Measurements from ENCODE around the gene CAD.

Gene CAD

GRCh38 chr2:27211943-27212625 is 5.1 kb upstream of the CAD start, which contains the start of the genes ATRAID and SLC5A6:
ATRAID (plus strand) TSS chr2:27212041; CDS start chr2:27212369, 328 bp downstream.
SLC5A6 (minus strand) TSS chr2:27212268; CDS start chr2:27207650, 4,618 bp downstream.
- Histone ChIP-seq H3K27me3 (no peaks in the 10 kb centered on the region), H3K4me1 (peaks cover 4% of the 10 kb centered on the region; the same call in 1 of the 2 replicates), H3K36me3 (peaks cover 42% of the 10 kb centered on the region), H3K9me3 (no peaks in the 10 kb centered on the region), H3K4me3 (ENCODE audit: low read depth, low read length) (peak within 1 kb of the TSS; percentile 77)
- DNase-seq, result peak; percentile 95
- TF ChIP-seq, protein P1, sequence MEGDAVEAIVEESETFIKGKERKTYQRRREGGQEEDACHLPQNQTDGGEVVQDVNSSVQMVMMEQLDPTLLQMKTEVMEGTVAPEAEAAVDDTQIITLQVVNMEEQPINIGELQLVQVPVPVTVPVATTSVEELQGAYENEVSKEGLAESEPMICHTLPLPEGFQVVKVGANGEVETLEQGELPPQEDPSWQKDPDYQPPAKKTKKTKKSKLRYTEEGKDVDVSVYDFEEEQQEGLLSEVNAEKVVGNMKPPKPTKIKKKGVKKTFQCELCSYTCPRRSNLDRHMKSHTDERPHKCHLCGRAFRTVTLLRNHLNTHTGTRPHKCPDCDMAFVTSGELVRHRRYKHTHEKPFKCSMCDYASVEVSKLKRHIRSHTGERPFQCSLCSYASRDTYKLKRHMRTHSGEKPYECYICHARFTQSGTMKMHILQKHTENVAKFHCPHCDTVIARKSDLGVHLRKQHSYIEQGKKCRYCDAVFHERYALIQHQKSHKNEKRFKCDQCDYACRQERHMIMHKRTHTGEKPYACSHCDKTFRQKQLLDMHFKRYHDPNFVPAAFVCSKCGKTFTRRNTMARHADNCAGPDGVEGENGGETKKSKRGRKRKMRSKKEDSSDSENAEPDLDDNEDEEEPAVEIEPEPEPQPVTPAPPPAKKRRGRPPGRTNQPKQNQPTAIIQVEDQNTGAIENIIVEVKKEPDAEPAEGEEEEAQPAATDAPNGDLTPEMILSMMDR (IDR thresholded peaks at IDR 0.05; ENCODE audit: low read depth, low read length), result no peak

- H3K9me3 ChIP-seq, result no peaks in the 10 kb centered on the region
- no peak for DNase-seq
- H3K27me3 ChIP-seq, result no peaks in the 10 kb centered on the region
- peaks cover 5% of the 10 kb centered on the region; the same call in 1 of the 2 replicates for H3K4me1 ChIP-seq
- H3K36me3 ChIP-seq, result peaks cover 38% of the 10 kb centered on the region
- TF ChIP-seq, protein P1 (IDR thresholded peaks at IDR 0.05; ENCODE audit: low read depth, low read length), result no peak
- peak overlapping the region; percentile 77 for H3K4me3 ChIP-seq (ENCODE audit: low read depth, low read length)
These were observed 4.3 kb upstream of the CAD start for GRCh38 chr2:27212626-27213471.

GRCh38 chr2:27214941-27215340 is 2.2 kb upstream of the CAD start:
- H3K4me3 ChIP-seq (ENCODE audit: low read depth, low read length), result no peak overlapping the region
- peaks cover 10% of the 10 kb centered on the region for H3K4me1 ChIP-seq
- H3K27me3 ChIP-seq, result no peaks in the 10 kb centered on the region
- DNase-seq, result no peak
- no peaks in the 10 kb centered on the region for H3K9me3 ChIP-seq
- H3K36me3 ChIP-seq, result peaks cover 35% of the 10 kb centered on the region
- TF ChIP-seq, protein P1 (IDR thresholded peaks at IDR 0.05; ENCODE audit: low read depth, low read length), result no peak

DNA sequence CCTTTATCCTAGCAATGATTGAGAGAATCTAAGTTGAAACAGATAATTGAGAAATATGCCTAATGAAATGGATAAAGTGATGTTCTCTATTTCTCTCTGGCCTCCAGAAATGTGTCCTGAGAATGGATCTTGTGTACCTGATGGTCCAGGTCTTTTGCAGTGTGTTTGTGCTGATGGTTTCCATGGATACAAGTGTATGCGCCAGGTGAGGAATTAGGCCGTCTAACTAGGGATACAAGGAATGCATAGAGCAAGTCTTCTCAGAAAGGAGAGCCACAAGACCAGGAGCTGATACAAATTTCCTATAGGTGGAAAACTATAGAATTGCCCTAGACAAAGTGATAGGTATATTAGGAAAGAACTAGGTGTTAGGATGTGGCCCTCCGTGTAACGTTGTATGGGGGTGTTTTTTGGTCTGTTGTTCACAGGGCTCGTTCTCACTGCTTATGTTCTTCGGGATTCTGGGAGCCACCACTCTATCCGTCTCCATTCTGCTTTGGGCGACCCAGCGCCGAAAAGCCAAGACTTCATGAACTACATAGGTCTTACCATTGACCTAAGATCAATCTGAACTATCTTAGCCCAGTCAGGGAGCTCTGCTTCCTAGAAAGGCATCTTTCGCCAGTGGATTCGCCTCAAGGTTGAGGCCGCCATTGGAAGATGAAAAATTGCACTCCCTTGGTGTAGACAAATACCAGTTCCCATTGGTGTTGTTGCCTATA is 592 bp upstream of the CAD start:
- H3K9me3 ChIP-seq, result no peaks in the 10 kb centered on the region
- peaks cover 9% of the 10 kb centered on the region for H3K4me1 ChIP-seq
- TF ChIP-seq, protein P1 (IDR thresholded peaks at IDR 0.05; ENCODE audit: low read depth, low read length), result no peak
- no peaks in the 10 kb centered on the region for H3K27me3 ChIP-seq
- DNase-seq, result no peak
- H3K4me3 ChIP-seq (ENCODE audit: low read depth, low read length), result peak overlapping the region; percentile 73
- H3K36me3 ChIP-seq, result peaks cover 49% of the 10 kb centered on the region

DNA sequence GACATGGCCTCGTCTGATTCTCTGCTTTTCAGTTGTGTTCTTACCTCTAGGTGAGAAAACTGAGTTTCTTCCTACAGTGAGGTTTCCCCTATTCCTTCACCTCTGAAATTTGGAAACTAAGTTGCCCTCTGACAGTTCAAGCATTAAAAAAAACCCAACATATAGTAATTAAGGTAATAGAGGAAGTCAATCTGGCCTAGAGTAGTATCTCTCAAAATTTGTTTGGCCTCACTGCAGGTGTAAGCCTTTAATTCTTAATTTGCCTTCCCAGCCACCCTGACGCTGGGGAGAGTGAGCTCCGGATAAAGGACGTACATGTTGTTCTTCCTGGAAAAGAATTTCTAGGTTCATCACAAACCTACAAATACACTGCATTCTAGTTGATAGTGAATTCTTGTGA is 1.4 kb downstream of the CAD start:
- Histone ChIP-seq H3K9me3 (no peaks in the 10 kb centered on the region), H3K27me3 (no peaks in the 10 kb centered on the region), H3K4me3 (ENCODE audit: low read depth, low read length) (peak overlapping the region; percentile 73), H3K4me1 (peaks cover 9% of the 10 kb centered on the region), H3K36me3 (peaks cover 69% of the 10 kb centered on the region)
- no peak for DNase-seq
- TF ChIP-seq, protein P1 (IDR thresholded peaks at IDR 0.05; ENCODE audit: low read depth, low read length), result no peak

All from BE2C (cell line).